Gastroesophageal sphincter (tissue), 4 donors: ENCODE data around the gene MT1X. TPM values are rescaled to one million over a fixed set of nuclear protein-coding genes. Genes with fewer than 3 reads are reported as not detected.
"Not testable (repeated sequence)": the region's sequence is repeated elsewhere in the genome, so short reads cannot be mapped to it uniquely, and the experiment has no call there.

Experiments
- ATAC-seq: fragments of 150-250 bp; one replicate; pipeline ENCODE4 v1.9.1; 2016; ENCODE audit warnings: mild to moderate bottlenecking, moderate library complexity
- H3K27ac ChIP-seq, 4 donors: fragments of 200-600 bp; sonication (generic) in 3 of 4; 1 replicate in 3 of 4; 2 replicates in 1 of 4; pipeline ENCODE4 v1.5.1; 2016 to 2019
- H3K27me3 ChIP-seq: fragments of 200-600 bp; sonication (generic); one replicate; pipeline ENCODE4 v1.5.1; 2019
- H3K36me3 ChIP-seq, 2 donors: fragments of 200-600 bp; sonication (generic); one replicate each; pipeline ENCODE4 v1.5.1; 2019; ENCODE audit warnings: control low read depth in 1 of 2
- H3K4me1 ChIP-seq, 3 donors: fragments of 200-600 bp; sonication (generic); 1 replicate in 2 of 3; 2 replicates in 1 of 3; pipeline ENCODE4 v1.5.1; 2016 to 2019; ENCODE audit warnings: control low read depth in 2 of 3
- H3K4me3 ChIP-seq, 2 donors: fragments of 200-600 bp; sonication (generic); one replicate each; pipeline ENCODE4 v1.5.1; 2019; ENCODE audit warnings: mild to moderate bottlenecking in 1 of 2, moderate library complexity in 1 of 2
- H3K9me3 ChIP-seq, 3 donors: fragments of 200-600 bp; sonication (generic); one replicate each; pipeline ENCODE4 v1.5.1; 2017 to 2019; ENCODE audit warnings: control low read depth in 2 of 3
- CTCF ChIP-seq, 4 experiments: fragments of 200-600 bp in 2 of 4; fragments of 450-650 bp in 2 of 4; sonication (generic) in 1 of 4; IDR thresholded peaks; one replicate each; pipeline ENCODE4 v1.5.1; 2017 to 2019; ENCODE audit warnings: antibody characterized with exemption in 4 of 4, mild to moderate bottlenecking in 2 of 4, moderate library complexity in 2 of 4
- EP300 ChIP-seq: sonication (generic); formaldehyde crosslinking; IDR thresholded peaks from one replicate; pipeline ENCODE4 v1.6.1; 2017; ENCODE audit warnings: antibody characterized with exemption, mild to moderate bottlenecking
- POLR2A ChIP-seq, 2 donors: fragments of 450-650 bp; IDR thresholded peaks; one replicate each; pipeline ENCODE4 v1.6.1; 2017; ENCODE audit warnings: antibody characterized with exemption in 2 of 2, mild to moderate bottlenecking in 2 of 2, moderate library complexity in 1 of 2
- POLR2AphosphoS5 ChIP-seq: sonication (generic); formaldehyde crosslinking; IDR thresholded peaks from one replicate; pipeline ENCODE4 v1.6.1; 2017; ENCODE audit warnings: antibody characterized with exemption
- WGBS, 2 donors: methylation state at CpG; one replicate each; pipeline ENCODE4 v1.1.5; 2018; ENCODE audit warnings: low coverage in 1 of 2; 5-methylcytosine and 5-hydroxymethylcytosine counted together
- total RNA-seq, 4 donors: library from RNA; depleted of rRNA; stranded (reverse); fragments of >200 nt; gene quantifications; one replicate each; pipeline ENCODE4 v1.1.0, GENCODE V29; 2016

MT1X gene
- total RNA-seq, 4 donors from 2014 or later = 265 to 685 (median 330) TPM

DNA sequence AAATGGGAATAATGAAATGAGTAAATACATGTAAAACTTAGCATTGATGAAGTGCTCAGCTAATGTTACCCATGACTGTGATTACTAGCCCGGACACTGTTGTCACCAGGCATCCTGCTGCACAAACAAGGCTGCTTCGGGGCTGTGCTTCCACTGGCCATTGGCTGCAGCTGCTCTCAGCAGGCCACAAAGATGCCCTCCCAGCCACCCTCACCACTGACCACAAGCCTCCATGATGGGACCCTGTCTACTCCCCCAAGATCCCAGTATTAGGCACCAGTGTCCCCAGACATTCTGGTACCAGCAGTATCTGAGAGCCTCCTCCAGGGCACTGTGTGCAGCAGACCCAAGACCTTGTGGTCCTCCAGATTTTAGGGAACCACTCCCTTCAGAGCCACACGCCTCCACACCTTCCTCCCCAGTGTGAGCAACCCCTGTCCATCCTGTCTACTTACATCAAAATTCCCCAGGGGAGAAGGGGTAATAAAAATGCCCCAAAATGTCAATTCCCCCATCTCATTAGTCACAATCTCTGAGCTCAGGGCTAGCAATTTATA is 28.0 kb downstream of the MT1X start:
- H3K36me3 ChIP-seq = no peaks in the 10 kb centered on the region
- H3K9me3 ChIP-seq = no peaks in the 10 kb centered on the region
- no peaks in the 10 kb centered on the region for H3K27me3 ChIP-seq
- 83 to 88% methylated on average over 1 of the region's 3 CpGs for WGBS, 2 donors
- H3K4me1 ChIP-seq = no peaks in the 10 kb centered on the region
- no peak for TF ChIP-seq POLR2A (IDR thresholded peaks at IDR 0.05)
- TF ChIP-seq POLR2AphosphoS5 = no peak
- TF ChIP-seq EP300 = no peak
- TF ChIP-seq CTCF (IDR thresholded peaks at IDR 0.05) = no peak
- no peak for ATAC-seq
- H3K27ac ChIP-seq = no peak overlapping the region
- no peak overlapping the region for H3K4me3 ChIP-seq

DNA sequence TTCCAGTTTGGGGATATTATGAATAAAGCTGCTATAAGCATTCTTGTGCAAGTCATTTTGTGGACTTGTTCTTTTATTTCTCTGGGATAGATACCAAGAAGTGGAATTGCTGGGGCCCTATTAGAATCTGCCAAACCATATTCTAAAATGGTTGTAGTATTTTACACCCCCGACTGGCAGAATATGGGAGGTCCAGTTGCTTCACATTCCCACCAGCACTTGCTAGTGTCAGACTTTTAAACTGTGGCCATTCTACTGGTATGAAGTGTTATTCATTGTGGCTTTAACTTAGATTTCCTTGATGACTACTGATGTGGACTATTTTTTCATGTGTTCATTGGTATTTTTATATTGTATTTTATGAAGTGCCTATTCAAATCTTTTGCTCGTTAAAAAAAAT is 29.6 kb downstream of the MT1X start:
- 78% methylated on average over 2 of the region's 2 CpGs; no CpG with 5 or more reads in 1 of the 2 donors for WGBS, 2 donors
- no peak overlapping the region for H3K27ac ChIP-seq
- H3K4me1 ChIP-seq = no peaks in the 10 kb centered on the region

GRCh38 chr16:56713794-56714193 is 31.5 kb downstream of the MT1X start:
- Histone ChIP-seq H3K4me1 (no peaks in the 10 kb centered on the region), H3K27me3 (no peaks in the 10 kb centered on the region)

More for the DNA sequence above, 29.6 kb downstream of the MT1X start:
- H3K9me3 ChIP-seq = no peaks in the 10 kb centered on the region
- TF ChIP-seq EP300 (no peak), CTCF (IDR thresholded peaks at IDR 0.05) (no peak), POLR2A (IDR thresholded peaks at IDR 0.05) (no peak), POLR2AphosphoS5 (no peak)
- no peak overlapping the region for H3K4me3 ChIP-seq
- no peaks in the 10 kb centered on the region for H3K36me3 ChIP-seq
- ATAC-seq = no peak
- H3K27me3 ChIP-seq = no peaks in the 10 kb centered on the region

DNA sequence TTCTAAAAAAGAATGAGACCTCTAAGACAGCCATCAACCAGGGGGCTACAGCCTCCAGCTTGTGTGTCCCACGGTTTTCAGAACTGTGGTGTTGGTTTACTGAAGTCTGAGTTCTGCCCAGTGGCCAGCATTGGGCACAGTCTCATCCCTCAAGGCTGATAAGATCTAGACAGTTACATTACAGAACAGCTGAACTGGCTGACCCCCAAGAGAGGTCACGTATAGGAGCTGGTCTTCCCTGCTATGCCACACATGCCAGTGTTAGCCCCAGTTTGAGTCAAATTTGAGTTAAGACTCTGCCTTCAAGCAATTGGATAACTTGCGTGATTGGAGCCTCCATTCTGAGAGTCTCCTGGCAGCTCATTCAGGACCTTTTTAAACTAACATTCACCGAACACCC is 32.9 kb downstream of the MT1X start:
- TF ChIP-seq POLR2AphosphoS5 (no peak), POLR2A (IDR thresholded peaks at IDR 0.05) (no peak), CTCF (IDR thresholded peaks at IDR 0.05) (no peak)
- ATAC-seq = no peak
- H3K27me3 ChIP-seq = no peaks in the 10 kb centered on the region
- no peak overlapping the region for H3K4me3 ChIP-seq
- WGBS, 2 donors = 70 to 72% methylated on average over 4 of the region's 4 CpGs
- no peaks in the 10 kb centered on the region for H3K36me3 ChIP-seq
- H3K27ac ChIP-seq = no peak overlapping the region
- H3K9me3 ChIP-seq = no peaks in the 10 kb centered on the region
- H3K4me1 ChIP-seq = no peaks in the 10 kb centered on the region

More at GRCh38 chr16:56713794-56714193, 31.5 kb downstream of the MT1X start:
- Histone ChIP-seq H3K4me3 (no peak overlapping the region), H3K27ac (no peak overlapping the region), H3K36me3 (no peaks in the 10 kb centered on the region), H3K9me3 (no peaks in the 10 kb centered on the region)
- 96 to 100% methylated on average over 1 to 2 of the region's 2 CpGs for WGBS, 2 donors
- no peak for ATAC-seq
- TF ChIP-seq POLR2A (IDR thresholded peaks at IDR 0.05) = no peak
- no peak for TF ChIP-seq POLR2AphosphoS5
- no peak for TF ChIP-seq EP300
- no peak for TF ChIP-seq CTCF (IDR thresholded peaks at IDR 0.05)

DNA sequence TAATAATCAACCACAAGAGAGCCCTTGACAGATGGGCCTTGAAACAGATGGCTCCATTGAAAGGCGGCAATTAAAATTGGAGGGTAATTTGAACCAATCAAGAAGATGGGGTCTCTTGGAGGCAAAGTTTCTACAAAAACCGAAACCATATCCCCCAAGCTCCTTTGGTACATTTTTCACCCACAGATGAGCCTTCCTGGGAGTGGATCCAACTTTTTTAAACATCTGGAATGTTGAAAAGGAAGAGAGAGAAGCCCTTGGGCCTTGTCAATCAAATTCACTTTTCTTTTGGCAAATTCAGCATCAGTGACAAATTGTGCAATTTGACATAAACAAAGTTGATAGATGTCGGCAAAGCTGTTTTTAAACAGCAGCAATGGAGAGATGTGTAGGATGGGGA is 34.5 kb downstream of the MT1X start:
- H3K36me3 ChIP-seq = no peaks in the 10 kb centered on the region
- WGBS, 2 donors = 67 to 69% methylated on average over 3 of the region's 3 CpGs
- H3K27me3 ChIP-seq = no peaks in the 10 kb centered on the region
- H3K4me3 ChIP-seq = no peak overlapping the region
- no peak overlapping the region for H3K27ac ChIP-seq
- ATAC-seq = no peak
- no peaks in the 10 kb centered on the region for H3K4me1 ChIP-seq
- TF ChIP-seq POLR2A (IDR thresholded peaks at IDR 0.05) = no peak
- no peak for TF ChIP-seq EP300
- H3K9me3 ChIP-seq = no peaks in the 10 kb centered on the region

DNA sequence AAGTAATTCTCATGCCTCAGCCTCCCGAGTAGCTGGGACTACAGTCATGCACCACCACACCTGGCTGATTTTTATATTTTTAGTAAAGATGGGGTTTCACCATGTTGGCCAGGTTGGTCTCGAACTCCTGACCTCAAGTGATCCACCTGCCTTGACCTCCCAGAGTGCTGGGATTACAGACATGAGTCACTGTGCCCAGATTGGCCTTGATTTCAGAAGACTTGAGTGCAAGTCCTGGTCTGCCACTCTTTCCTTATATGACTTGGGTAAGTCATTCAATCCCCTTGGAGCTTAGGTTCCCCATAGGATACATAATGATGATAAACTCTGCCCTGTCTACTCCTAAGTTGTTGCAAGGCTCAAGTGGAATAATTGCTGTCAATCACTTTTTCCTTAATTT is 35.3 kb downstream of the MT1X start:
- H3K27ac ChIP-seq, H3K4me3 ChIP-seq, H3K4me1 ChIP-seq, ATAC-seq, H3K36me3 ChIP-seq, H3K9me3 ChIP-seq, H3K27me3 ChIP-seq: not testable (repeated sequence)
- WGBS, 2 donors = 94 to 100% methylated on average over 2 of the region's 2 CpGs
